ENCODE measurements around the gene TSPO2. TPM values are rescaled to one million over a fixed set of nuclear protein-coding genes. Genes with fewer than 3 reads are reported as not detected.

Gene TSPO2
- total RNA-seq, 1 experiment from 2014 or later: not detected

GRCh38 chr6:41079080-41079479 lies 36.8 kb downstream of the TSPO2 start:
- Histone ChIP-seq H3K9me2 (ENCODE audit: insufficient read depth) (no peaks in the 10 kb centered on the region), H2AFZ (no peak overlapping the region), H3K79me2 (ENCODE audit: low read depth) (peaks cover 63% of the 10 kb centered on the region), H3K9me3 (ENCODE audit: insufficient read depth, low read depth) (no peaks in the 10 kb centered on the region), H4K20me1 (ENCODE audit: insufficient read depth) (peaks cover 60% of the 10 kb centered on the region), H3F3A (ENCODE audit: insufficient read depth, low read depth) (peaks cover 22% of the 10 kb centered on the region), H3K27ac (no peak overlapping the region), H3K4me1 (replicated peaks; ENCODE audit: insufficient read depth) (peaks cover 19% of the 10 kb centered on the region), H3K4me3 (no peak overlapping the region), H3K4me2 (no peak overlapping the region), H3K27me3 (ENCODE audit: insufficient read depth, low read depth) (no peaks in the 10 kb centered on the region), H3K36me3 (ENCODE audit: low read depth) (peaks cover 58% of the 10 kb centered on the region)
- POLR2A ChIA-PET (ENCODE audit: unreplicated experiment): no interaction called here
- no TSS peak for BruUV-seq (replicated peaks)
- CTCF ChIA-PET: no interaction called here
- DNase-seq: no peak
- intact Hi-C loops (cut with micrococcal nuclease; ENCODE audit: unreplicated experiment): loop anchor here (5.0 kb wide), 1 partner anchor 1967 kb away; no protein-coding TSS in a partner anchor
- no peak for TF ChIP-seq CTCF (conservative IDR thresholded peaks at IDR 0.05)
- TF ChIP-seq EZH2 (IDR thresholded peaks at IDR 0.05; ENCODE audit: low read depth): no peak

- Histone ChIP-seq H3K27me3 (ENCODE audit: insufficient read depth, low read depth) (no peaks in the 10 kb centered on the region), H3K4me3 (no peak overlapping the region), H3K9me2 (ENCODE audit: insufficient read depth) (no peaks in the 10 kb centered on the region), H3K9me3 (ENCODE audit: insufficient read depth, low read depth) (no peaks in the 10 kb centered on the region), H3K4me2 (no peak overlapping the region), H3K79me2 (ENCODE audit: low read depth) (peaks cover 47% of the 10 kb centered on the region), H3K36me3 (ENCODE audit: low read depth) (peaks cover 67% of the 10 kb centered on the region), H3K4me1 (replicated peaks; ENCODE audit: insufficient read depth) (peaks cover 4% of the 10 kb centered on the region), H3K27ac (no peak overlapping the region), H2AFZ (no peak overlapping the region), H3F3A (ENCODE audit: insufficient read depth, low read depth) (peaks cover 22% of the 10 kb centered on the region), H4K20me1 (ENCODE audit: insufficient read depth) (peaks cover 56% of the 10 kb centered on the region)
- DNase-seq: no peak
- CTCF ChIA-PET: no interaction called here
- intact Hi-C loops (cut with micrococcal nuclease; ENCODE audit: unreplicated experiment): no loop called here
- TF ChIP-seq EZH2 (IDR thresholded peaks at IDR 0.05; ENCODE audit: low read depth): no peak
- no peak for TF ChIP-seq CTCF (conservative IDR thresholded peaks at IDR 0.05)
- POLR2A ChIA-PET (ENCODE audit: unreplicated experiment): no interaction called here
- no TSS peak for BruUV-seq (replicated peaks)
Observed at GRCh38 chr6:41080621-41081020, 38.4 kb downstream of the TSPO2 start.

DNA sequence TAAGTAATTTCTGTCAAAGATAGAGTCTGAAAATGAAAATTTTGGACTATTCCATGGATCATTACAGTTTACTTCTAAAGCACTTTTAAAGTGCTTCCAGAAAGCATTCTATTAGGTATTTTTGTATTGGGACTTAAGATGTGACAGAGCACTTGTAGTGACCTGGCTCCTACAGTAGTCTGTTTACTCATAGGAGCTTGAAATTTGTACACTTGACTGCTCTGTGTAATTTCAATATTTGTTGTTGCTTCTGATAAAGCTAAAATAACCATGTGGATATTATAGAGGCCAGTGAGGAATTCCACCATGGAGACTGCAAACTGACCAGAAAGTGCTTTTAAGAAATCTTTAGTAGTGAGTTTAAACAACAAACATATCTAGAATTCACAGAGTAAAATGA lies 40.8 kb downstream of the TSPO2 start:
- peaks cover 54% of the 10 kb centered on the region for H4K20me1 ChIP-seq (ENCODE audit: insufficient read depth)
- peaks cover 62% of the 10 kb centered on the region for H3K36me3 ChIP-seq (ENCODE audit: low read depth)
- H3K27me3 ChIP-seq (ENCODE audit: insufficient read depth, low read depth): no peaks in the 10 kb centered on the region
- H3K4me3 ChIP-seq: no peak overlapping the region
- no peak overlapping the region for H2AFZ ChIP-seq
- intact Hi-C loops (cut with micrococcal nuclease; ENCODE audit: unreplicated experiment): no loop called here
- no peaks in the 10 kb centered on the region for H3K9me2 ChIP-seq (ENCODE audit: insufficient read depth)
- TF ChIP-seq EZH2 (IDR thresholded peaks at IDR 0.05; ENCODE audit: low read depth): no peak
- peaks cover 31% of the 10 kb centered on the region for H3F3A ChIP-seq (ENCODE audit: insufficient read depth, low read depth)
- ChIA-PET POLR2A (ENCODE audit: unreplicated experiment) (no interaction called here), CTCF (no interaction called here)
- no peaks in the 10 kb centered on the region for H3K4me1 ChIP-seq (replicated peaks; ENCODE audit: insufficient read depth)
- peaks cover 23% of the 10 kb centered on the region for H3K79me2 ChIP-seq (ENCODE audit: low read depth)
- H3K27ac ChIP-seq: no peak overlapping the region
- H3K9me3 ChIP-seq (ENCODE audit: insufficient read depth, low read depth): no peaks in the 10 kb centered on the region
- BruUV-seq (replicated peaks): no TSS peak
- no peak for DNase-seq
- no peak overlapping the region for H3K4me2 ChIP-seq

- POLR2A ChIA-PET (ENCODE audit: unreplicated experiment): no interaction called here
- no peak overlapping the region for H2AFZ ChIP-seq
- H3K4me2 ChIP-seq: no peak overlapping the region
- DNase-seq: no peak
- H3K27me3 ChIP-seq (ENCODE audit: insufficient read depth, low read depth): no peaks in the 10 kb centered on the region
- TF ChIP-seq EZH2 (IDR thresholded peaks at IDR 0.05; ENCODE audit: low read depth) (no peak), CTCF (conservative IDR thresholded peaks at IDR 0.05) (no peak)
- H3K27ac ChIP-seq: no peak overlapping the region
- H3K36me3 ChIP-seq (ENCODE audit: low read depth): peaks cover 50% of the 10 kb centered on the region
- intact Hi-C loops (cut with micrococcal nuclease; ENCODE audit: unreplicated experiment): no loop called here
- BruUV-seq (replicated peaks): no TSS peak
- H3F3A ChIP-seq (ENCODE audit: insufficient read depth, low read depth): peaks cover 30% of the 10 kb centered on the region
- H4K20me1 ChIP-seq (ENCODE audit: insufficient read depth): peaks cover 45% of the 10 kb centered on the region
- no peak overlapping the region for H3K4me3 ChIP-seq
- H3K9me2 ChIP-seq (ENCODE audit: insufficient read depth): no peaks in the 10 kb centered on the region
- peaks cover 10% of the 10 kb centered on the region; the same call in 1 of the 2 replicates for H3K79me2 ChIP-seq (ENCODE audit: low read depth)
- H3K9me3 ChIP-seq (ENCODE audit: insufficient read depth, low read depth): no peaks in the 10 kb centered on the region
- CTCF ChIA-PET: no interaction called here
- no peaks in the 10 kb centered on the region for H3K4me1 ChIP-seq (replicated peaks; ENCODE audit: insufficient read depth)
Observed at GRCh38 chr6:41085182-41085581, 42.9 kb downstream of the TSPO2 start.

Measured in PC-9 (cell line).